Thymus (tissue), 11 donors: Measurements from ENCODE around the gene VARS1. TPM values are rescaled to one million over a fixed set of nuclear protein-coding genes. Genes with fewer than 3 reads are reported as not detected.

Experiments used
- DNase-seq, 9 donors: peaks; one replicate each; pipeline ENCODE4 v3.0.0-alpha.2; 2013; ENCODE audit warnings: low spot score in 9 of 9, low read depth in 6 of 9, missing footprints in 1 of 9
- H3K27ac ChIP-seq, 2 donors: one replicate each; pipeline ENCODE4 v1.5.1; 2013; ENCODE audit warnings: control low read depth in 1 of 2, low read depth in 1 of 2, low read length in 1 of 2, mild to moderate bottlenecking in 1 of 2, moderate library complexity in 1 of 2
- H3K27me3 ChIP-seq, 2 donors: one replicate each; pipeline ENCODE4 v1.5.1; 2013; ENCODE audit warnings: low read length in 1 of 2; ENCODE audit not compliant: control insufficient read depth in 2 of 2, insufficient read depth in 1 of 2
- H3K36me3 ChIP-seq, 2 donors: one replicate each; pipeline ENCODE4 v1.5.1; 2013; ENCODE audit warnings: low read length in 1 of 2, mild to moderate bottlenecking in 1 of 2, moderate library complexity in 1 of 2; ENCODE audit not compliant: control insufficient read depth in 2 of 2, insufficient read depth in 2 of 2
- H3K4me1 ChIP-seq, 2 donors: one replicate each; pipeline ENCODE4 v1.5.1; 2013; ENCODE audit warnings: low read length in 2 of 2; ENCODE audit not compliant: control insufficient read depth in 2 of 2, insufficient read depth in 2 of 2
- H3K4me3 ChIP-seq, 2 donors: one replicate each; pipeline ENCODE4 v1.5.1; 2013; ENCODE audit warnings: low read length in 2 of 2, control low read depth in 1 of 2, mild to moderate bottlenecking in 1 of 2
- H3K9me3 ChIP-seq, 2 donors: one replicate each; pipeline ENCODE4 v1.5.1; 2013; ENCODE audit warnings: low read length in 1 of 2, mild to moderate bottlenecking in 1 of 2; ENCODE audit not compliant: control insufficient read depth in 2 of 2, insufficient read depth in 1 of 2
- WGBS: extraction: QIAGEN DNeasy Blood & Tissue Kit; methylation state at CpG from one replicate; pipeline ENCODE4 v1.1.7; 2013; 5-methylcytosine and 5-hydroxymethylcytosine counted together
- polyA plus RNA-seq: library from polyadenylated mRNA; stranded (reverse); fragments of 200-250 nt; gene quantifications from one replicate; pipeline ENCODE4 v1.2.3, GENCODE V29; 2013
- total RNA-seq: library from RNA; stranded (reverse); fragments of 120-200 nt; gene quantifications from one replicate; pipeline ENCODE4 v1.2.4, GENCODE V29; 2013
- donor health status: healthy.

VARS1 gene
- total and polyA plus RNA-seq, 2 donors, result 16.6 to 25.2 TPM

DNA sequence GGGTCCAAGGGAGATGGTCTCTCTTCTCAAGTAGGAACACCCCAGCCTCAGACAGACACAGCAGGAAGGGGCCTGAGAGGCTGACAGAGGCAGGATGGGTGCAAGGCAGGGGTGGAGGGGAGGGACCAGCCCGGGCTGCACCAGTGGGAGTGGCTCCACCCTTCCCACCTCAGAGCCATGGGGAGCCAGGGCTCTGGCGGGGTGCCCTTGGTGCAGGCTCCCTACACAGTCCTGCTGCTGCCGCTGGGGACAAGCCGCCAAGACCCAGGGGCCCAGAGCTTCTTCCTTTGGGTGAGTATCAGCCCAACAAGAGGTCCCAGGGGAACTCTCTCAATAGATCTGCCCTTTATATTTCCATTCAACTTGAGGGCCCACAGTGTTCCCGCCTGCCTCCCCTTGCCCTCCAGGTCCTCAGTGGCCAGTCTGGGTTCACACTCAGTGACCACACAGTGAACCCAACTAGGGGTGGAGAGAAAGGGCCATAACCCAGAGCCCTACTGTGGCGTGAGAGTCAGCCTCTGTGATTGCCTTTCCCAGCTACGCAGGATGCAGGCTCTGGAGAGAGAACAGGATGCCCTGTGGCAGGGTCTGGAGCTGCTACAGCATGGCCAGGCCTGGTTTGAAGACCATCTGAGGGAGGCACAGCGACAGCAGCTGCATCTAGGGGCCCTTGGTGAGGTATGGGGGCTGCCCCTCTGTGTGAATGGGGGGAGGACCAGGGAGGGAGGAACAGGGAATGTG lies 32.5 kb downstream of the VARS1 start:
- Histone ChIP-seq H3K9me3 (no peaks in the 10 kb centered on the region), H3K27me3 (peaks cover 0 to 17% of the 10 kb centered on the region in 2 donors), H3K4me3 (no peak overlapping the region), H3K27ac (no peak overlapping the region), H3K4me1 (peaks cover 0 to 12% of the 10 kb centered on the region in 2 donors), H3K36me3 (peaks cover 25 to 52% of the 10 kb centered on the region in 2 donors)
- no peak for DNase-seq
- 95% methylated on average over 8 of the region's 8 CpGs for WGBS

DNA sequence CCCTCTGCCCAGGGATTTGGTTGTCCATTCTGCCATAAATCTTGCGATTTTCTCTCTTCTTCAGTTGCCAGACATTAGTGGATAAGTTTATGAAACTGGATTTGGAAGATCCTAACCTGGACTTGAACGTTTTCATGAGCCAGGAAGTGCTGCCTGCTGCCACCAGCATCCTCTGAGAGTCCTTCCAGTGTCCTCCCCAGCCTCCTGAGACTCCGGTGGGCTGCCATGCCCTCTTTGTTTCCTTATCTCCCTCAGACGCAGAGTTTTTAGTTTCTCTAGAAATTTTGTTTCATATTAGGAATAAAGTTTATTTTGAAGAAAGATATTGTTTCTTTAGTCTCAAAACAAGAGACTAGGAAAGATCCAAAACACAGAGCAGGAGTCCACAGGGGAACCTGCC lies 33.2 kb downstream of the VARS1 start, which contains the start of gene SAPCD1:
SAPCD1 (plus strand) TSS at position 301 of the 400 bp plus-strand sequence. CDS start 399 bp downstream, outside the sequence.
- no peak within 1 kb of the TSS for H3K27ac ChIP-seq
- 92% methylated on average over 4 of the region's 4 CpGs for WGBS
- H3K36me3 ChIP-seq, result peaks cover 25 to 52% of the 10 kb centered on the region in 2 donors
- no peak for DNase-seq
- no peak within 1 kb of the TSS for H3K4me3 ChIP-seq
- H3K9me3 ChIP-seq, result no peaks in the 10 kb centered on the region
- H3K27me3 ChIP-seq, result peaks cover 0 to 15% of the 10 kb centered on the region in 2 donors
- H3K4me1 ChIP-seq, result peaks cover 0 to 12% of the 10 kb centered on the region in 2 donors

DNA sequence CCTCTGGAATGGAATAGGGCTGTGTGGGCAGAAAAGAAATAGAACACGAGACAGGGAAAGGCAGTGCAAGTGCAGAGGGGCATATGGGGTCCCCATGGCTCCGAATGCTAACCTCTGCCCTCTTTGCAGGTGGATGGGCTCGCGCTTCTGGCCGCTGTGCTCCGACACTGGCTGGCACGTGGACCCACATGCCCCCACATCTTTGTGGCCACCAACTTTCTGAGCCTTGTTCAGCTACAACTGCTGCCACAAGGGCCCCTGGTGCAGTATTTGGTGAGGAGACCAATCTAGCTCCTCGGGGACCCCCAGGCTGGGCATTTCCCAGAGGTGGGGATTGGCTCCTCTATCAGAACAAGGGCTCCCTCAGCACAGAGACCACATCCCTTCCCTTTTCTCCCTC lies 34.2 kb downstream of the VARS1 start:
- Histone ChIP-seq H3K9me3 (no peaks in the 10 kb centered on the region), H3K27ac (no peak overlapping the region), H3K4me1 (peaks cover 0 to 12% of the 10 kb centered on the region in 2 donors), H3K4me3 (no peak overlapping the region), H3K27me3 (peaks cover 0 to 10% of the 10 kb centered on the region in 2 donors), H3K36me3 (peaks cover 25 to 52% of the 10 kb centered on the region in 2 donors)
- DNase-seq, result no peak
- 99% methylated on average over 8 of the region's 8 CpGs for WGBS

DNA sequence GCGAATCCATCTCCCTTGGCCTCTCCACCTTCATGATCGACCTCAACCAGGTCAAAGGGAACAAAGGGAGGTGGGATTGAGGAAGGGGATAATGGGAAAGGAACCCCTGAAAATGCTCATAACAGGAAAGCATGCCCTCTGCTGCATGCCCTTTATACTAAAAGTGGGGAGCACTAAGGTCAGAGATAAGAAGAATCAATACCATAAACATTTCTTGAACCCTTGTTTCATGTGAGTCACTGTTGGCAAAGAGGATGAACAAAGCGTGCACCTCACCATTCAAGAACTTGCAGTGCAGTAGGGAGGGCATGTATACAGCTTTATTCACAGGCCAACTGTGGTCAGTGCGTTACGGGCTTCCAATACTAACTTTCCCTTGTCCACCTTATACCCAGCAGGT lies 34.8 kb downstream of the VARS1 start:
- H3K4me1 ChIP-seq, result peaks cover 0 to 12% of the 10 kb centered on the region in 2 donors
- no peak overlapping the region for H3K4me3 ChIP-seq
- 97% methylated on average over 5 of the region's 5 CpGs for WGBS
- peaks cover 0 to 4% of the 10 kb centered on the region in 2 donors for H3K27me3 ChIP-seq
- no peak overlapping the region for H3K27ac ChIP-seq
- H3K36me3 ChIP-seq, result peaks cover 25 to 52% of the 10 kb centered on the region in 2 donors
- H3K9me3 ChIP-seq, result no peaks in the 10 kb centered on the region
- DNase-seq, result no peak

DNA sequence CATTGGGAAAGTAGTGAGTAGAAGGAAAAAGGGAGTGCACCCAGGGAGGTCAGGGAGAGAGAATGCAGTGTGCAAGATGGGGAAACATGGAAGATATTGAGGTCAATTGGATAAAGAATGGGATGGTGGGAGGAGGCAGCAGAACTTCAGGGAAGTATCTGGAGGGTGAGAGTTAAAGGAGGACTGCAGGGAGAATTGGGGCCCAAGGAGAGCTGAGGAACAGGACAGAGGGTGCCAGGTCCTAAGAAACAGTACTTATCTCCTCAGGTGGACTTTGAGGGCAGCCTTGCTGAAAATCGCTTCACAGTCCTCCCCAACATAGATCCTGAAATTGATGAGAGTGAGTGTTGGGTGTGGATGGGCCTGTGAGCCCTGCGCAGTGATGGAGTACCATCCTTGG lies 37.3 kb downstream of the VARS1 start:
- no peaks in the 10 kb centered on the region for H3K27me3 ChIP-seq
- H3K36me3 ChIP-seq, result peaks cover 27 to 49% of the 10 kb centered on the region in 2 donors
- DNase-seq, result no peak
- H3K27ac ChIP-seq, result no peak overlapping the region
- WGBS, result 99% methylated on average over 2 of the region's 2 CpGs
- H3K9me3 ChIP-seq, result no peaks in the 10 kb centered on the region
- peaks cover 0 to 12% of the 10 kb centered on the region in 2 donors for H3K4me1 ChIP-seq
- H3K4me3 ChIP-seq, result no peak overlapping the region

DNA sequence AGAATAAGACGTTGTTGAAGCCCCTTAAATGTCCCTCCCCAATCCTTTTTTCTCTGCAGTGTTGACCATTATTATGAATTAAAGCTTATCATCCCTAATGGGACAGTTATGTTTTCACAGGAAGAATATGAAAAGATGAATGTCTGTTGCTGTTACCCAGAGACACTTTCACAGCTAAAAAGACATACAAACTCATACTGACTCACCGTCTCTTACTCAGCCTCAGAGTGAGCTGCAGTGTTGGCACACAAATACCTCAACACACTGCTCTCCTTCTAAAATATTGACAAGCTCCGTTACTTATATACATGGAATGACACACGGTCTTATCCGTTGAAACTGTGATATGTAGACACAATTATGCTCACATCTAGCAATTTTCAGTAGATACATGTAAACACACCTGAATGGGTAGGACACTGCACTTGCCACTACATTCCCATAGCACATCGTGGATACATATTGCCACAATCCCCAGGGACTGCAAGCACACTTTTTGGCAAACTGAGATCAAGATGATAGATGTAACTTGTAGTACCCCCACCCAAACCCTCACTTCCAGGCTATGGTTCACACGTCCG lies 42.7 kb downstream of the VARS1 start:
- Histone ChIP-seq H3K4me1 (no peaks in the 10 kb centered on the region), H3K9me3 (no peaks in the 10 kb centered on the region), H3K36me3 (peaks cover 7 to 8% of the 10 kb centered on the region in 2 donors), H3K27ac (no peak overlapping the region), H3K27me3 (no peaks in the 10 kb centered on the region), H3K4me3 (no peak overlapping the region)
- WGBS, result 85% methylated on average over 8 of the region's 8 CpGs
- no peak for DNase-seq

DNA sequence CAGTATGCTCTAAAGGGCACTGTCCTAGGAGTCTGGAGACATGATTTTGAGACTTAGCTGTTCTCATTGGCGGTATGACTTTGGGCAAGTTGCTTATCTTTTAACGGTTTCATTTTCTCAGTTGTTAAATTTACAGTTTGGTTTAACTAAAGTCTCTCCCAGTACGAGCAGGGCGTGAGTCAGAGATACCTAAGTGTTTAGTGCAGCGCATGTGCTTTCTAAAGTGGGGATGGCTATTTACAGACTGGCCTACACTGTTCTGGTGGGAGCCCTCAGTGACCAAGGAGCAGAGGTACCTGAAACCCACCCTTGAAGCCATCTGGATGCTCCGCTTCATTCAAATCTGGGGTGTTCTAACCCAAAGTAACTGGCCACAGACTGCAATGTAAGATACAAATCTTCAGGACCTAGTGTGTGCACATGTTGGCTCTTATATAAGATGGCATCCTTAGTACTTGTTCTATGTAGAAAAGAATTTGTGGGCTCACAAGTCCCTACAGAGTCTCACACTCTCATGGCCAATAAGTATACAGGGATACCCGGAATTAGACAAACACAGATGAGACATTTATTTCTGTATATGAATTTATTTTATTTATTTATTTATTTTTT lies 45.0 kb downstream of the VARS1 start:
- 98% methylated on average over 7 of the region's 7 CpGs for WGBS
- Histone ChIP-seq H3K9me3 (no peaks in the 10 kb centered on the region), H3K36me3 (peaks cover 15 to 17% of the 10 kb centered on the region in 2 donors), H3K4me1 (no peaks in the 10 kb centered on the region), H3K27me3 (no peaks in the 10 kb centered on the region), H3K4me3 (no peak overlapping the region), H3K27ac (no peak overlapping the region)
- no peak for DNase-seq

DNA sequence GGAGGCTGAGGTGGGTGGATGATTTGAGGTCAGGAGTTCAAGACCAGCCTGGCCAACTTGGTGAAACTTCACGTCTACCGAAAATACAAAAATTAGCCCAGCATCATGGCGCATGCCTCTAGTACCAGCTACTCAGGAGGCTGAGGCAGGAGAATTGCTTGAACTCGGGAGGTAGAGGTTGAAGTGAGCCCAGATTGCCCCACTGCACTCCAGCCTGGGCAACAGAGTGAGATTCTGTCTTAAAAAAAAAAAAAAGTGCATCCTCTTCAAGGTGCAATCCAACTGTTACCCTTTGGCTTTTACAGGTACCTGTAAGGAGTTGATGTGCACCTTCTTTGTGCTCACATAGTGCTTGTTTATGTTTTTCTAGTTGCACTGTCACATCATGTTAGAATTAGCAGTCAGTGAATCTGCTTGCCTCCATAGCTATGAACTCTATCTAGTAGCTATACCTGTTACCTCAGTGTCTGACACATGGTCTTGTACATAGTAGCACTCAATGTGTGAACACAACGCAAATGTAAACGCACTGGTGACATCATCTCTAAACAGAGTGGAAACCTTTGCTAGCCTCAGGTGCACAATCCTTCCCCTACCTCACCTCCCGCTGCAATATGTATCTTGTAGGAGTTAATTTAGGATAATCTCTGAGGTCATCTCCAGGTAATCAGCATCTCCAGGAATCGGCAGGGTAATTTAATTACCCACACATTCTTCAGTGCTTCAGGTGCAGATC lies 46.1 kb downstream of the VARS1 start:
- no peaks in the 10 kb centered on the region for H3K27me3 ChIP-seq
- H3K36me3 ChIP-seq, result peaks cover 18 to 22% of the 10 kb centered on the region in 2 donors
- no peak for DNase-seq
- H3K27ac ChIP-seq, result no peak overlapping the region
- no peaks in the 10 kb centered on the region for H3K4me1 ChIP-seq
- H3K9me3 ChIP-seq, result no peaks in the 10 kb centered on the region
- 97% methylated on average over 8 of the region's 8 CpGs for WGBS
- no peak overlapping the region for H3K4me3 ChIP-seq
